Measurements from ENCODE around the gene PTCH1. TPM values are rescaled to one million over a fixed set of nuclear protein-coding genes. Genes with fewer than 3 reads are reported as not detected.

The PTCH1 gene
- total and polyA plus RNA-seq, 2 donors (not counting 1 experiment from before 2014, with no cell fraction given), result 3.5 to 13.8 TPM

GRCh38 chr9:95438561-95439357, 78.0 kb downstream of the PTCH1 start:
- no peak overlapping the region for H3K9ac ChIP-seq (ENCODE audit: low read length)
- intact Hi-C loops (cut with micrococcal nuclease), result no loop called here

DNA sequence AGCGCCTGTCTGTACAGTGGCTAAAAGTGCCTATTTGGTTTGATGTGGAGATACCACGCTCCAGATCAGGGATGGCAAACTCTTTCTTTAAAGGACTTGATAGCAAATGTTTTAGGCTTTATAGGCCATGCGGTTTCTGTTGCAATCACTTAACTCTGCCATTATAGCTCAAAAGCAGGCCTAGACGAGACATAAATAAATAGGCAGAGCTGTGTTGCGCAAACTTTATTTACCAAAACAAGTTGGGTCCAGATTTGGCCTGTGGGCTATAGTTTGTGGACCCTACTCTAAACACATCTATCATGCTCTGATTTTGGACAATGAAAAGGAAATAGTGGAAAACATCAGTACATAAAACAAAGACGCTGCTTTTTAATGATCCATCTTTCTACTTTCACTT, 79.2 kb downstream of the PTCH1 start:
- Mint-ChIP-seq H3K4me1 (peaks cover 13% of the 10 kb centered on the region), H3K4me3 (no peak overlapping the region), H3K27me3 (peaks cover 25% of the 10 kb centered on the region), H3K9me3 (ENCODE audit: insufficient read depth) (peaks cover 3% of the 10 kb centered on the region), H3K27ac (no peak overlapping the region)
- peaks cover 0 to 5% of the 10 kb centered on the region in 2 donors for H3K4me1 ChIP-seq (ENCODE audit: control insufficient read depth in 2 of 2, insufficient read depth in 2 of 2, low read length in 2 of 2)
- no peak overlapping the region for H3K4me3 ChIP-seq (ENCODE audit: control extremely low read depth in 1 of 5, extremely low read depth in 1 of 5, insufficient read depth in 1 of 5, low read depth in 2 of 5, low read length in 4 of 5)
- peaks cover 0 to 3% (median 1%) of the 10 kb centered on the region in 4 experiments for H3K27me3 ChIP-seq (replicated peaks in 1 of 4; ENCODE audit: control extremely low read depth in 1 of 4, control insufficient read depth in 3 of 4, insufficient read depth in 4 of 4, low read length in 3 of 4)
- DNase-seq (no peak), ATAC-seq (ENCODE audit: low read depth) (no peak)
- ChIA-PET CTCF (no interaction called here), POLR2A (no interaction called here)
- TF ChIP-seq, protein P1, sequence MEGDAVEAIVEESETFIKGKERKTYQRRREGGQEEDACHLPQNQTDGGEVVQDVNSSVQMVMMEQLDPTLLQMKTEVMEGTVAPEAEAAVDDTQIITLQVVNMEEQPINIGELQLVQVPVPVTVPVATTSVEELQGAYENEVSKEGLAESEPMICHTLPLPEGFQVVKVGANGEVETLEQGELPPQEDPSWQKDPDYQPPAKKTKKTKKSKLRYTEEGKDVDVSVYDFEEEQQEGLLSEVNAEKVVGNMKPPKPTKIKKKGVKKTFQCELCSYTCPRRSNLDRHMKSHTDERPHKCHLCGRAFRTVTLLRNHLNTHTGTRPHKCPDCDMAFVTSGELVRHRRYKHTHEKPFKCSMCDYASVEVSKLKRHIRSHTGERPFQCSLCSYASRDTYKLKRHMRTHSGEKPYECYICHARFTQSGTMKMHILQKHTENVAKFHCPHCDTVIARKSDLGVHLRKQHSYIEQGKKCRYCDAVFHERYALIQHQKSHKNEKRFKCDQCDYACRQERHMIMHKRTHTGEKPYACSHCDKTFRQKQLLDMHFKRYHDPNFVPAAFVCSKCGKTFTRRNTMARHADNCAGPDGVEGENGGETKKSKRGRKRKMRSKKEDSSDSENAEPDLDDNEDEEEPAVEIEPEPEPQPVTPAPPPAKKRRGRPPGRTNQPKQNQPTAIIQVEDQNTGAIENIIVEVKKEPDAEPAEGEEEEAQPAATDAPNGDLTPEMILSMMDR (IDR thresholded peaks at IDR 0.05), result no peak
- TF ChIP-seq EZH2 (IDR thresholded peaks at IDR 0.05; ENCODE audit: borderline replicate concordance, insufficient read depth, low read depth, low read length, poor library complexity, severe bottlenecking), result no peak
- H3K79me2 ChIP-seq (ENCODE audit: control insufficient read depth, insufficient read depth, low read length), result no peaks in the 10 kb centered on the region
- intact Hi-C loops (cut with micrococcal nuclease), result no loop called here
- no peak overlapping the region for H2AFZ ChIP-seq (ENCODE audit: insufficient read depth, low read depth, low read length, poor library complexity, severe bottlenecking)
- no peak overlapping the region for H3K27ac ChIP-seq (ENCODE audit: low read length in 2 of 2)
- WGBS (ENCODE audit: insufficient coverage), result 87% methylated on average over 3 of the region's 6 CpGs
- H3K36me3 ChIP-seq (replicated peaks in 1 of 2; ENCODE audit: control extremely low read depth in 1 of 2, control insufficient read depth in 1 of 2, extremely low read depth in 1 of 2, insufficient read depth in 2 of 2, low read length in 1 of 2), result no peaks in the 10 kb centered on the region
- H3K9ac ChIP-seq (ENCODE audit: low read length), result no peak overlapping the region
- no peak overlapping the region for H3K4me2 ChIP-seq (replicated peaks; ENCODE audit: low read depth, low read length, poor library complexity, severe bottlenecking)
- H4K20me1 ChIP-seq (ENCODE audit: control insufficient read depth, insufficient read depth, low read length, poor library complexity, severe bottlenecking), result no peaks in the 10 kb centered on the region
- peaks cover 0 to 9% (median 0%) of the 10 kb centered on the region in 3 donors for H3K9me3 ChIP-seq (ENCODE audit: control extremely low read depth in 1 of 3, control insufficient read depth in 2 of 3, insufficient read depth in 1 of 3, low read length in 2 of 3)

More at GRCh38 chr9:95438561-95439357, 78.0 kb downstream of the PTCH1 start:
- Histone ChIP-seq H4K20me1 (ENCODE audit: control insufficient read depth, insufficient read depth, low read length, poor library complexity, severe bottlenecking) (no peaks in the 10 kb centered on the region), H3K4me3 (ENCODE audit: control extremely low read depth in 1 of 5, extremely low read depth in 1 of 5, insufficient read depth in 1 of 5, low read depth in 2 of 5, low read length in 4 of 5) (no peak overlapping the region), H3K27ac (ENCODE audit: low read length in 2 of 2) (no peak overlapping the region), H3K4me2 (replicated peaks; ENCODE audit: low read depth, low read length, poor library complexity, severe bottlenecking) (no peak overlapping the region), H3K79me2 (ENCODE audit: control insufficient read depth, insufficient read depth, low read length) (no peaks in the 10 kb centered on the region), H3K36me3 (replicated peaks in 1 of 2; ENCODE audit: control extremely low read depth in 1 of 2, control insufficient read depth in 1 of 2, extremely low read depth in 1 of 2, insufficient read depth in 2 of 2, low read length in 1 of 2) (no peaks in the 10 kb centered on the region), H3K27me3 (replicated peaks in 1 of 4; ENCODE audit: control extremely low read depth in 1 of 4, control insufficient read depth in 3 of 4, insufficient read depth in 4 of 4, low read length in 3 of 4) (peaks cover 0 to 3% (median 1%) of the 10 kb centered on the region in 4 experiments), H3K4me1 (ENCODE audit: control insufficient read depth in 2 of 2, insufficient read depth in 2 of 2, low read length in 2 of 2) (peaks cover 0 to 5% of the 10 kb centered on the region in 2 donors), H3K9me3 (ENCODE audit: control extremely low read depth in 1 of 3, control insufficient read depth in 2 of 3, insufficient read depth in 1 of 3, low read length in 2 of 3) (peaks cover 0 to 8% (median 0%) of the 10 kb centered on the region in 3 donors), H2AFZ (ENCODE audit: insufficient read depth, low read depth, low read length, poor library complexity, severe bottlenecking) (no peak overlapping the region)
- DNase-seq, result no peak
- 100% methylated on average over 3 of the region's 9 CpGs for WGBS (ENCODE audit: insufficient coverage)
- Mint-ChIP-seq H3K9me3 (ENCODE audit: insufficient read depth) (no peaks in the 10 kb centered on the region), H3K4me1 (peaks cover 13% of the 10 kb centered on the region), H3K4me3 (no peak overlapping the region), H3K27me3 (peaks cover 29% of the 10 kb centered on the region), H3K27ac (no peak overlapping the region)
- no peak for TF ChIP-seq EZH2 (IDR thresholded peaks at IDR 0.05; ENCODE audit: borderline replicate concordance, insufficient read depth, low read depth, low read length, poor library complexity, severe bottlenecking)
- TF ChIP-seq, protein P1 (IDR thresholded peaks at IDR 0.05), result no peak
- CTCF ChIA-PET, result no interaction called here
- no peak for ATAC-seq (ENCODE audit: low read depth)
- POLR2A ChIA-PET, result no interaction called here

Measured in B cell (primary cell).